ENCODE data around the gene OR2J1.

DNA sequence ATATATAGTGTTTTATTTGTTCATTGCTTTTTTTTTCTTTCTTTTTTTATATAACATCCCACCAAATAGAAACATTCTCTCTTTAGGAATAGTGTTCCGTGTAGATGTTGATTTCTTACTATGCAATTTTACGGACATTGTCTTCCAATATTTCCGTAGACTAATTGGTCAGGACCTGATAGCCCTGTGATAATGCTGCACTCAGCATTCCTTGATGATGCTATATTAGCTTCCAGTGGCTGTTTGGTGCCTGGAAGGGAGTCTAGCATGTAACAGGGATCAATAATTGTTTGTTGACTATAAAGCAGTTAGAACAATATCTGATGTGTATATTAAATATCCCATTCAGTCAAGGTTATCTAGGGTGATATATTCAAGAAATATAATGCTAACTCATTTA is 47.6 kb upstream of the OR2J1 start:
- TF ChIP-seq, protein P1, sequence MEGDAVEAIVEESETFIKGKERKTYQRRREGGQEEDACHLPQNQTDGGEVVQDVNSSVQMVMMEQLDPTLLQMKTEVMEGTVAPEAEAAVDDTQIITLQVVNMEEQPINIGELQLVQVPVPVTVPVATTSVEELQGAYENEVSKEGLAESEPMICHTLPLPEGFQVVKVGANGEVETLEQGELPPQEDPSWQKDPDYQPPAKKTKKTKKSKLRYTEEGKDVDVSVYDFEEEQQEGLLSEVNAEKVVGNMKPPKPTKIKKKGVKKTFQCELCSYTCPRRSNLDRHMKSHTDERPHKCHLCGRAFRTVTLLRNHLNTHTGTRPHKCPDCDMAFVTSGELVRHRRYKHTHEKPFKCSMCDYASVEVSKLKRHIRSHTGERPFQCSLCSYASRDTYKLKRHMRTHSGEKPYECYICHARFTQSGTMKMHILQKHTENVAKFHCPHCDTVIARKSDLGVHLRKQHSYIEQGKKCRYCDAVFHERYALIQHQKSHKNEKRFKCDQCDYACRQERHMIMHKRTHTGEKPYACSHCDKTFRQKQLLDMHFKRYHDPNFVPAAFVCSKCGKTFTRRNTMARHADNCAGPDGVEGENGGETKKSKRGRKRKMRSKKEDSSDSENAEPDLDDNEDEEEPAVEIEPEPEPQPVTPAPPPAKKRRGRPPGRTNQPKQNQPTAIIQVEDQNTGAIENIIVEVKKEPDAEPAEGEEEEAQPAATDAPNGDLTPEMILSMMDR (IDR thresholded peaks at IDR 0.05) = no peak
- TF ChIP-seq EP300 (IDR thresholded peaks at IDR 0.05) = no peak
- TF ChIP-seq POLR2AphosphoS5 (IDR thresholded peaks at IDR 0.05) = no peak

Measured in esophagus muscularis mucosa (tissue), 4 donors.